ENCODE results near the gene GLTPD2. TPM values are rescaled to one million over a fixed set of nuclear protein-coding genes. Genes with fewer than 3 reads are reported as not detected.

The GLTPD2 gene
- total RNA-seq, 4 donors from 2014 or later: not detected

DNA sequence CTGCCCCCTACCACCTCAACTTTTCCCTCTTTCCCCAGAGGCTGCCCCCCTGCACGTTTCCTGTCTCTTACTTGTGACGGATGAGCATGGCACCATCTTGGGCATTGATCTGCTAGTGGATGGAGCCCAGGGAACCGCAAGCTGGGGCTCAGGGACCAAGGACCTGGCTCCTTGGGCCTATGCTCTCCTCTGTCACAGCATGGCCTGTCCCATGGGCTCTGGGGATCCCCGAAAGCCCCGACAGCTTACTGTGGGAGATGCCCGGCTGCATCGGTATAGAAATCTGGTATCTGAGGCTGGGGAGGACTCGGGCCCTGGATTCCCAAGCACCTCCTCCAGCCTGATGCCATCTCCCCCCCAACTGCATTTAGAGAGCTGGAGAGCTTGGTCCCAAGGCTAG, 47.2 kb upstream of the GLTPD2 start:
- no peaks in the 10 kb centered on the region for H3K9me3 ChIP-seq
- intact Hi-C loops (cut with DNase I): loop anchor here (5.0 kb wide), 1 partner anchor 46 kb away; the partner anchor contains the start of genes GLTPD2 and VMO1
- no peak overlapping the region for H3K4me3 ChIP-seq (replicated peaks in 1 of 3)
- peaks cover 8 to 17% of the 10 kb centered on the region in 2 donors for H3K4me1 ChIP-seq
- DNase-seq: no peak
- TF ChIP-seq POLR2A (IDR thresholded peaks at IDR 0.05): no peak
- TF ChIP-seq, protein P1, sequence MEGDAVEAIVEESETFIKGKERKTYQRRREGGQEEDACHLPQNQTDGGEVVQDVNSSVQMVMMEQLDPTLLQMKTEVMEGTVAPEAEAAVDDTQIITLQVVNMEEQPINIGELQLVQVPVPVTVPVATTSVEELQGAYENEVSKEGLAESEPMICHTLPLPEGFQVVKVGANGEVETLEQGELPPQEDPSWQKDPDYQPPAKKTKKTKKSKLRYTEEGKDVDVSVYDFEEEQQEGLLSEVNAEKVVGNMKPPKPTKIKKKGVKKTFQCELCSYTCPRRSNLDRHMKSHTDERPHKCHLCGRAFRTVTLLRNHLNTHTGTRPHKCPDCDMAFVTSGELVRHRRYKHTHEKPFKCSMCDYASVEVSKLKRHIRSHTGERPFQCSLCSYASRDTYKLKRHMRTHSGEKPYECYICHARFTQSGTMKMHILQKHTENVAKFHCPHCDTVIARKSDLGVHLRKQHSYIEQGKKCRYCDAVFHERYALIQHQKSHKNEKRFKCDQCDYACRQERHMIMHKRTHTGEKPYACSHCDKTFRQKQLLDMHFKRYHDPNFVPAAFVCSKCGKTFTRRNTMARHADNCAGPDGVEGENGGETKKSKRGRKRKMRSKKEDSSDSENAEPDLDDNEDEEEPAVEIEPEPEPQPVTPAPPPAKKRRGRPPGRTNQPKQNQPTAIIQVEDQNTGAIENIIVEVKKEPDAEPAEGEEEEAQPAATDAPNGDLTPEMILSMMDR (IDR thresholded peaks at IDR 0.05): no peak
- no peak overlapping the region for H3K27ac ChIP-seq
- H3K36me3 ChIP-seq: no peaks in the 10 kb centered on the region
- H3K27me3 ChIP-seq: no peaks in the 10 kb centered on the region
- WGBS, 2 donors: 95 to 97% methylated on average over 7 to 8 of the region's 8 CpGs

DNA sequence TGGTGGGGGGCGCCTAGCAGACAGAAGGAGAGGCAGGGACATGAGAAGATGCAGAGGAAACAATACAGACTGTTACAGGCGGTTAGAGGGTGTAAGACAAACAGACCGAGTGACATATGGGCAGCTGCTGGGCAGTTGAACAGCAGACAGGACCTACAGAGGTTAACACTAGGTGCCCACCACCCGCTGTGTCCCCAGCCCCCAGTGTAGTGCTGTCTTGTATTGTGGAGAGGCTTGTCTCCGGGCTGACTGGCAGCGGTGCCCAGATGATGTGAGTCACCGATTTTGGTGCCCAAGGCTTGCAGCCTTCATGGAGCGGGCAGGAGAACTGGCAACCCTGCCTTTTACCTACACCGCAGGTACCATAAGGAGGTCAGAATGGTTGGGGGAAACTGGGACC, 46.6 kb upstream of the GLTPD2 start:
- no peaks in the 10 kb centered on the region for H3K27me3 ChIP-seq
- TF ChIP-seq, protein P1 (IDR thresholded peaks at IDR 0.05): no peak
- no peak for TF ChIP-seq POLR2A (IDR thresholded peaks at IDR 0.05)
- intact Hi-C loops (cut with DNase I): loop anchor here (5.0 kb wide), 1 partner anchor 45 kb away; the partner anchor contains the start of genes GLTPD2 and VMO1
- WGBS, 2 donors: 87 to 92% methylated on average over 9 of the region's 9 CpGs
- H3K9me3 ChIP-seq: no peaks in the 10 kb centered on the region
- H3K4me1 ChIP-seq: peaks cover 8 to 17% of the 10 kb centered on the region in 2 donors
- H3K36me3 ChIP-seq: no peaks in the 10 kb centered on the region
- no peak for DNase-seq
- H3K27ac ChIP-seq: no peak overlapping the region
- no peak overlapping the region for H3K4me3 ChIP-seq (replicated peaks in 1 of 3)

DNA sequence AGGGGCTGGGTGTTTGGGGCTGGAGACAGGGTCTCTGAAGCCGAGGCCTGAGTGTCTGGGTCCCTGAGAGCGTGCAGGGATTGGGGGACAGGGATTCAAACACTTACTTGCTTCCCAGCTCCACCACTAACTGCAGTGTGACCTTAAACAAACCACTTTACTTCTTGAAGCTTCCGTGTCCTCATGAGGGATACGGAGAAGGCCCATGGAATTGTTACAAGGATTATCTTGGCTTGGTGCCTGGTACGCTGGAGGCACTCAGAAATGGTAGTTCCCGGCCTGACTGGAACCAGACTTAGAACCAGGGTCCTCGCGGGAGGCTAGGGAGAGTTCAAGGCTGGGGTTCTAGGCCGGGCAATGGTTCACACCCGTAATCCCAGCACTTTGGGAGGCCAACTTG, 46.1 kb upstream of the GLTPD2 start:
- Histone ChIP-seq H3K9me3 (no peaks in the 10 kb centered on the region), H3K36me3 (no peaks in the 10 kb centered on the region), H3K4me1 (peaks cover 8 to 17% of the 10 kb centered on the region in 2 donors), H3K4me3 (replicated peaks in 1 of 3) (no peak overlapping the region), H3K27ac (no peak overlapping the region), H3K27me3 (no peaks in the 10 kb centered on the region)
- TF ChIP-seq, protein P1 (IDR thresholded peaks at IDR 0.05): no peak
- TF ChIP-seq POLR2A (IDR thresholded peaks at IDR 0.05): no peak
- WGBS, 2 donors: 57 to 72% methylated on average over 9 to 10 of the region's 10 CpGs
- intact Hi-C loops (cut with DNase I): loop anchor here (5.0 kb wide), 1 partner anchor 45 kb away; the partner anchor contains the start of genes GLTPD2 and VMO1
- DNase-seq: no peak

DNA sequence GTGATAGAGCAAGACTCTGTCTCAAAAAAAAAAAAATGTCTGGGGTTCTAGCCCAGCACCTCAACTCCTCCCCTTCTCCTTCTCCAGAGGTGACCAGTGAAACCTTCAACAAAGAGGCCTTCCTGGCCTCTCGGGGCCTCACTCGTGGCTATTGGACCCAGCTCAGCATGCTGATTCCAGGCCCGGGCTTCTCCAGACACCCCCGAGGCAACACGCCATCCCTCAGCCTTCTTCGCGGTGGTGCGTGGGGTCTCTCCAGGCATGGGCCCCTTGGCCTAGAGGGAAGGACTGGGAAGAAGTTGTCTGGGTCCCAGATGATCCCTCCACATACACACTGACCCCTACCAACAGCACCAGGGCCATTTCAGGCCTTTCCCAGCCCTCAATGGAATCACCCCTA, 45.5 kb upstream of the GLTPD2 start:
- no peak for TF ChIP-seq POLR2A (IDR thresholded peaks at IDR 0.05)
- TF ChIP-seq, protein P1 (IDR thresholded peaks at IDR 0.05): no peak
- Histone ChIP-seq H3K9me3 (no peaks in the 10 kb centered on the region), H3K4me3 (replicated peaks in 1 of 3) (no peak overlapping the region), H3K27me3 (no peaks in the 10 kb centered on the region), H3K27ac (no peak overlapping the region), H3K4me1 (peaks cover 8 to 16% of the 10 kb centered on the region in 2 donors), H3K36me3 (no peaks in the 10 kb centered on the region)
- DNase-seq: no peak
- 92 to 98% methylated on average over 8 of the region's 8 CpGs for WGBS, 2 donors
- intact Hi-C loops (cut with DNase I): loop anchor here (5.0 kb wide), 1 partner anchor 44 kb away; the partner anchor contains the start of genes GLTPD2 and VMO1

DNA sequence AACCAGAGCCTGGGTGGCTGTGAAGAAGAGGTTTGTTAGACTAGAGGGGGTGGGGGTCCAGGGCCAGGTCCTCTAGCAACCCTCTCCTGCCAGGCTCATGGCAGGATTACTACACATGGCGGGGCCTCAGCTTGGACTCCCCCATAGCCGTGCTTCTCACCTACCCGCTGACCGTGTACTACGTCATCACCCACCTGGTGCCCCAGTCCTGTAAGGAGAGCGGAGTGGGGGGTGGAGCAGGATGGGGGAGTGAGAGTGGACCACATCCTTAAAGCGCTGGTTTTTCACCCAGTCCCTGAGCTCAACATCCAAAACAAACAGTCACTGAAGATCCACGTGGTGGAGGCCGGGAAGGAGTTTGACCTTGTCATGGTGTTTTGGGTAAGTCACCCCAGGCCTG, 44.9 kb upstream of the GLTPD2 start:
- Histone ChIP-seq H3K27me3 (no peaks in the 10 kb centered on the region), H3K9me3 (no peaks in the 10 kb centered on the region), H3K4me1 (peaks cover under 1 to 9% of the 10 kb centered on the region in 2 donors), H3K36me3 (no peaks in the 10 kb centered on the region), H3K27ac (no peak overlapping the region), H3K4me3 (replicated peaks in 1 of 3) (no peak overlapping the region)
- TF ChIP-seq, protein P1 (IDR thresholded peaks at IDR 0.05): no peak
- TF ChIP-seq POLR2A (IDR thresholded peaks at IDR 0.05): no peak
- 86 to 87% methylated on average over 9 of the region's 9 CpGs for WGBS, 2 donors
- DNase-seq: no peak
- intact Hi-C loops (cut with DNase I): loop anchor here (5.0 kb wide), 1 partner anchor 43 kb away; the partner anchor contains the start of genes GLTPD2 and VMO1

Data from thyroid gland (tissue), 4 donors.